Epithelial cell of proximal tubule (primary cell): ENCODE measurements around the gene OR6X1. TPM values are rescaled to one million over a fixed set of nuclear protein-coding genes. Genes with fewer than 3 reads are reported as not detected.
"Not testable (repeated sequence)": the region's sequence is repeated elsewhere in the genome, so short reads cannot be mapped to it uniquely, and the experiment has no call there.

ENCODE experiments used
- DNase-seq: peaks from one replicate; pipeline ENCODE4 v3.0.0-alpha.2; 2011; ENCODE audit warnings: low read depth
- H3K4me3 ChIP-seq: 2 replicates; pipeline ENCODE4 v1.5.1; 2011; ENCODE audit warnings: low read depth, mild to moderate bottlenecking, low read length
- total RNA-seq: library from RNA; depleted of rRNA; stranded (reverse); fragments of >200 nt; gene quantifications from 2 replicates; pipeline ENCODE4 v1.2.3, GENCODE V29; 2015
- TF ChIP-seq, protein P1 (sequence below): conservative IDR thresholded peaks from 2 replicates; pipeline ENCODE4 v1.5.1; 2012; ENCODE audit warnings: low read depth, mild to moderate bottlenecking, low read length

Gene OR6X1
- total RNA-seq, 1 donor from 2014 or later: not detected

DNA sequence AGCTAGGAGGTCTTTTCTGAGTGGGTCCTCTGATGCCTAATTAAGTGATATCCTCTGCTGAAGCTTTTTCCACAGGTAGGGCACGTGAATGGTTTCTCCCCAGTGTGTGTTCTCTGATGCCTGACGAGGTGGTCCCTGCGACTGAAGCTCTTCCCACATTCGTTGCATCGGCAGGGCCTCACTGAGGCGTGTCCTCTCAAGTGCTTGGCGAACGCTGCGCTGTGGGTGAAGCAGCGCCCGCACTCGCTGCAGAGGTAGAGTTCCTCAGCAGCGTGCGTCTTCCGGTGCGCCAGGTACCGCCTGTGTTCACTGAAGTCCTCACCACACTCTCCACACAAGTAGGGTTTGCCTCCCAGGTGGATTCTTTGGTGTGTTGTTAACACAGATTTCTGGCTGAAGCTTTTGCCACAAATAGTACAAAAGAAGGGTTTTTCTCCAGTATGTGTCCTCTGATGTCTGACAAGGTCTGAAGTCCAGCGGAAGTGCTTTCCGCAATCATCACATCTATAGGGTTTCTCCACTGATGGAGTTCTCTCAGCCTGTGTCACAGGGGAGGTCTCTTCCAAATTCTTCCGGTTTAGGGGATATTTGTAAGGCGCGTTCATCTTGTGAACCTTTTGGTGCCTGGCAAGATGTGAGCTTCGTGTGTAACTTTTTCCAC is 28.2 kb downstream of the OR6X1 start:
- TF ChIP-seq, protein P1, sequence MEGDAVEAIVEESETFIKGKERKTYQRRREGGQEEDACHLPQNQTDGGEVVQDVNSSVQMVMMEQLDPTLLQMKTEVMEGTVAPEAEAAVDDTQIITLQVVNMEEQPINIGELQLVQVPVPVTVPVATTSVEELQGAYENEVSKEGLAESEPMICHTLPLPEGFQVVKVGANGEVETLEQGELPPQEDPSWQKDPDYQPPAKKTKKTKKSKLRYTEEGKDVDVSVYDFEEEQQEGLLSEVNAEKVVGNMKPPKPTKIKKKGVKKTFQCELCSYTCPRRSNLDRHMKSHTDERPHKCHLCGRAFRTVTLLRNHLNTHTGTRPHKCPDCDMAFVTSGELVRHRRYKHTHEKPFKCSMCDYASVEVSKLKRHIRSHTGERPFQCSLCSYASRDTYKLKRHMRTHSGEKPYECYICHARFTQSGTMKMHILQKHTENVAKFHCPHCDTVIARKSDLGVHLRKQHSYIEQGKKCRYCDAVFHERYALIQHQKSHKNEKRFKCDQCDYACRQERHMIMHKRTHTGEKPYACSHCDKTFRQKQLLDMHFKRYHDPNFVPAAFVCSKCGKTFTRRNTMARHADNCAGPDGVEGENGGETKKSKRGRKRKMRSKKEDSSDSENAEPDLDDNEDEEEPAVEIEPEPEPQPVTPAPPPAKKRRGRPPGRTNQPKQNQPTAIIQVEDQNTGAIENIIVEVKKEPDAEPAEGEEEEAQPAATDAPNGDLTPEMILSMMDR: no peak
- no peak for DNase-seq
- H3K4me3 ChIP-seq: no peak overlapping the region

DNA sequence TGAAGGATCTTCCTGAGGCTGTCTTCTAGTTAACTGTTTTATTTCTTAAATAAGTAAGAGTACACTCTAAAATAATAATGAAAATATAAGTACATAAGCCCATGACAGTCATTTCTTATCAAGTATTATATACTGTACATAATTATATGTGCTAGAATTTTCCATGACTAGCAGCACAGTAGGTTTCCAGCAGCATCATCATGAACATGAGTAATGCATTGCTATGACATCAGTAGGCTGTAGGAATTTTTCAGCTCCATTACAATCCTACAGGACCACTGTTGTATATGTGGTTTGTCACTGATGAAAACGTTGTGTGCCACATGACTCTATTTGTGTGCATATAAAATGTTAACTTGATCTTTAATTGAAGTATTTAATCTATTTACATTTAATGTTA is 34.9 kb downstream of the OR6X1 start:
- TF ChIP-seq, protein P1: no peak
- DNase-seq: no peak
- H3K4me3 ChIP-seq: no peak overlapping the region

GRCh38 chr11:123718469-123718868 is 35.8 kb downstream of the OR6X1 start:
- DNase-seq: no peak
- TF ChIP-seq, protein P1: no peak
- no peak overlapping the region for H3K4me3 ChIP-seq

GRCh38 chr11:123718063-123718462 is 36.3 kb downstream of the OR6X1 start:
- TF ChIP-seq, protein P1: no peak
- DNase-seq: no peak

GRCh38 chr11:123712627-123713026 is 41.7 kb downstream of the OR6X1 start:
- DNase-seq, H3K4me3 ChIP-seq: not testable (repeated sequence)

More at GRCh38 chr11:123718063-123718462, 36.3 kb downstream of the OR6X1 start:
- no peak overlapping the region for H3K4me3 ChIP-seq

- no peak overlapping the region for H3K4me3 ChIP-seq
- DNase-seq: peak; percentile 10
- TF ChIP-seq, protein P1: peak; percentile 90
Measured at GRCh38 chr11:123707606-123708205, 46.6 kb downstream of the OR6X1 start.

- TF ChIP-seq, protein P1: no peak
- no peak overlapping the region for H3K4me3 ChIP-seq
- no peak for DNase-seq
Measured at GRCh38 chr11:123707206-123707605, 47.1 kb downstream of the OR6X1 start.
